Activated CD4-positive, alpha-beta T cell treated with anti-CD3 and anti-CD28 coated beads, Interleukin-2, amount 50 U/mL, for 24 hours (primary cell): Measurements from ENCODE around the gene MSLN.
"Not testable (repeated sequence)": the region's sequence is repeated elsewhere in the genome, so short reads cannot be mapped to it uniquely, and the experiment has no call there.

Experiments
- DNase-seq, 2 donors: peaks; one replicate each; pipeline ENCODE4 v3.0.0-alpha.2; 2020; ENCODE audit warnings: low read depth in 1 of 2, low spot score in 1 of 2

Gene MSLN

DNA sequence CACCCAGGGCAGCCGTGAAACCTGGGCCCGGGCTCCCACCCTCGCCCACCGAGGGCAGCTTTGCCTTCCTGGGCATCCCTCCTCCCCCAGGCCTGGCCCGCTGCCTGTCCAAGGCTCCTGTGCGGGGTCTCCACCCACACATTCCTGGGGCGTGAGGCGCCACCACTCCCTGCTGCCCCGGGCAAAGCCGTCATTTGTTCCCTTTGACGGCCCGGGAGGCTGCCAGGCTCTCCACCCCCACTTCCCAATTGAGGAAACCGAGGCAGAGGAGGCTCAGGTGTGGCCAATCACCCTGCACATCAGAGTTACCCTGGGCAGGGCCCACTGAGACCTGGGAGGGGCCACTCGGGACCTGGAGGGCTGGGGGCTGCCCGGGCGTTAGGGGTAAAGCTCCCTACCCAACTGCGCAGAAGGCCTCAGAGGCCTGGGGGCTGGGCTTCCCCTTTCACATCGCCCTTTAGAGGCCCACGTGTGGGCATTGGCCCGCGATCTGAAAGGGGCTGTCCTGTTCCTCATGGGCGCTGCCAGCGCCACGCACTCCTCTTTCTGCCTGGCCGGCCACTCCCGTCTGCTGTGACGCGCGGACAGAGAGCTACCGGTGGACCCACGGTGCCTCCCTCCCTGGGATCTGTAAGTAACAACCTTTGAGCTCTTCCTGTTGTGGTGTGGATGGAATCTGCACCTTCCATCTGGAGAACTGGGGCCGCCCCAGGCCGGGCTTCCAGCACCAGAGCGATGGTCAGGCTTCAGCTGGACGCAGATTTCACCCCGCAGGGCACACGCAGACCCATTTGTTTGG lies at the start of gene MSLN:
MSLN (plus strand) TSS at position 190 of the 799 bp plus-strand sequence. CDS start 1,947 bp downstream, outside the sequence.
- DNase-seq = no peak

GRCh38 chr16:711084-711483 lies 49.5 kb upstream of the MSLN start:
- no peak for DNase-seq

GRCh38 chr16:711548-712320 lies 48.8 kb upstream of the MSLN start:
- DNase-seq = peak; percentile 65 to 70

DNA sequence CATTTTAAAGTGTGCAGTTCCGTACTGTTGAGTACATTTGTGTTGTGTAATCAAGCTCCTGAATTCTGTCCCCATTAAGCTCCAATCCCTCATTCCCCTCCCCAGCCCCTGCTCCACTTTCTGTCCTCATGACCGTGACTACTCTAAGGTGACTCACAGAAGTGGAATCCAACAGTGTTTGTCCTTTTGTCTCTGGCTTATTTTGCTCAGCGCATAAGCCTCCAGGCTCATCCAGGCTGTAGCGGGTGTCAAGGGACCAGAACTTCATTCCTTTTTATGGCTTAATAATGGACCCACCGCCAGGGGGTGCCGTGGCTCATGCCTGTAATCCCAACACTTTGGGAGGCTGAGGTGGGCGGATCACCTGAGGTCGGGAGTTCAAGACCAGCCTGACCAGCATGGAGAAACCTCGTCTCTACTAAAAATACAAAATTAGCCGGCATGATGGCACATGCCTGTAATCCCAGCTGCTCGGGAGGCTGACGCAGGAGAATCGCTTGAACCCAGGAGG lies 47.7 kb upstream of the MSLN start:
- not testable (repeated sequence) for DNase-seq

GRCh38 chr16:714079-714478 lies 46.5 kb upstream of the MSLN start:
- DNase-seq = no peak

- DNase-seq = peak; percentile 76 to 81
These were observed 45.7 kb upstream of the MSLN start, which contains the start of gene METRN for GRCh38 chr16:714558-715476. Gene METRN, plus strand, starts transcription at chr16:715118. Its CDS starts 172 bp downstream, at chr16:715290.

DNA sequence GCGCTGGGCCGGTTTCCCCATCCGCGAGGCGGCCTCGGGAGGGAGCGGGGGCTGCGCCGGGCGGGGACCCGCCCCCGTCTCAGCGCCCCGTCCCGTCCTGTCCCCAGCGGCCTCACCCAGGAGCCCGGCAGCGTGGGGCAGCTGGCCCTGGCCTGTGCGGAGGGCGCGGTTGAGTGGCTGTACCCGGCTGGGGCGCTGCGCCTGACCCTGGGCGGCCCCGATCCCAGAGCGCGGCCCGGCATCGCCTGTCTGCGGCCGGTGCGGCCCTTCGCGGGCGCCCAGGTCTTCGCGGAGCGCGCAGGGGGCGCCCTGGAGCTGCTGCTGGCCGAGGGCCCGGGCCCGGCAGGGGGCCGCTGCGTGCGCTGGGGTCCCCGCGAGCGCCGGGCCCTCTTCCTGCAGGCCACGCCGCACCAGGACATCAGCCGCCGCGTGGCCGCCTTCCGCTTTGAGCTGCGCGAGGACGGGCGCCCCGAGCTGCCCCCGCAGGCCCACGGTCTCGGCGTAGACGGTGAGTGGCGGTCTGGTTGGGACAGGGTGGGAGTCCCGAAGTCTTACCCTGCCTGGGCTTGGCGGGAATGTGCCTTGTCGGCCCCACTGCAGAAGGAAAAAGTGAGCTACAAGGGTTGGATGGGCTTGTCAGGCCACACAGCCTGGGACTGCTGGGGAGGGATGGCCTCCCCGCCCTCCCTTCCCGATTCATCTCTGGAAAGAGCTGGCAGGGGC lies 44.9 kb upstream of the MSLN start:
- no peak for DNase-seq

GRCh38 chr16:716200-716568 lies 44.4 kb upstream of the MSLN start:
- DNase-seq = no peak

- DNase-seq = no peak
These were observed 43.7 kb upstream of the MSLN start for GRCh38 chr16:716768-717325.

- DNase-seq = no peak
These were observed 42.9 kb upstream of the MSLN start for GRCh38 chr16:717450-718245.

GRCh38 chr16:718389-718788 lies 42.1 kb upstream of the MSLN start:
- no peak for DNase-seq

DNA sequence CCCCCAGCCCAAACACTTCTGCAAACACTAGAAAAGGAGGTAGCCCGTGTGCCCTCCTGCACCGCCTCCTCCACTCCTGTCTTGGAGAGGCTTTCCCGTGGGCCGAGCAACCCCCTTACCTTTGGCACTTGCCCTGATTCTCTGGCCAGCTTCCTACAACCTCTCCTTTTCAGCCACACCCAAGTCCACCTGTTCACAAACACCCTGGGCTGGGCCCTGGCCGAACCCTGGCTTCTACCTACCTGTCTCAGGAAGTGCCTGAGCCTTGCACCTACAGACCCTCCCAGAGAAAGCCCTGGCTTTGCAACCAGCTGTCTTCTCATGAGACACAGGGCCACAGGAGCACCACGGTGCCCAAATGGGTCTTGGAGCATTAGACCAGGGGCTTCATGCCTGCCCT lies 41.6 kb upstream of the MSLN start:
- DNase-seq = no peak

- no peak for DNase-seq
These were observed 40.6 kb upstream of the MSLN start for GRCh38 chr16:719815-720446.

- no peak for DNase-seq
These were observed 40.0 kb upstream of the MSLN start for GRCh38 chr16:720447-720989.

- peak in 1 of 2 donors; percentile 58 for DNase-seq
These were observed 39.4 kb upstream of the MSLN start, which contains the start of gene ANTKMT for GRCh38 chr16:720990-721764. Gene ANTKMT, plus strand, starts transcription at chr16:721146. Its CDS starts 129 bp downstream, at chr16:721275.

- no peak for DNase-seq
These were observed 38.6 kb upstream of the MSLN start for GRCh38 chr16:721765-722540.
